ENCODE results near the gene AASDH. TPM values are rescaled to one million over a fixed set of nuclear protein-coding genes. Genes with fewer than 3 reads are reported as not detected.
"Not testable (repeated sequence)": the region's sequence is repeated elsewhere in the genome, so short reads cannot be mapped to it uniquely, and the experiment has no call there.

The AASDH gene
- total RNA-seq, 1 donor from 2014 or later = 14.6 TPM

- Histone ChIP-seq H3K9me3 (no peaks in the 10 kb centered on the region), H3K36me3 (peaks cover 25% of the 10 kb centered on the region), H3K27ac (no peak overlapping the region), H3K27me3 (no peaks in the 10 kb centered on the region), H3K4me1 (no peaks in the 10 kb centered on the region), H3K4me3 (no peak overlapping the region)
- intact Hi-C loops (cut with DNase I) = no loop called here
- ATAC-seq = no peak
- no peak for DNase-seq
- no peak for TF ChIP-seq CTCF (IDR thresholded peaks at IDR 0.05)
Observed at GRCh38 chr4:56371426-56372220, 15.7 kb downstream of the AASDH start.

GRCh38 chr4:56370377-56370776 is 16.9 kb downstream of the AASDH start:
- H3K27ac ChIP-seq = no peak overlapping the region
- H3K36me3 ChIP-seq = peaks cover 25% of the 10 kb centered on the region
- H3K4me3 ChIP-seq = no peak overlapping the region
- H3K27me3 ChIP-seq = no peaks in the 10 kb centered on the region
- H3K9me3 ChIP-seq = no peaks in the 10 kb centered on the region
- DNase-seq (no peak), ATAC-seq (no peak)
- H3K4me1 ChIP-seq = no peaks in the 10 kb centered on the region
- intact Hi-C loops (cut with DNase I) = no loop called here
- no peak for TF ChIP-seq CTCF (IDR thresholded peaks at IDR 0.05)

GRCh38 chr4:56362981-56363380 is 24.3 kb downstream of the AASDH start:
- ATAC-seq; H3K27me3 ChIP-seq; H3K4me3 ChIP-seq; H3K9me3 ChIP-seq; DNase-seq; H3K4me1 ChIP-seq; intact Hi-C loops (cut with DNase I); H3K27ac ChIP-seq; H3K36me3 ChIP-seq: not testable (repeated sequence)

- no peaks in the 10 kb centered on the region for H3K9me3 ChIP-seq
- peaks cover 13% of the 10 kb centered on the region for H3K36me3 ChIP-seq
- no peak overlapping the region for H3K27ac ChIP-seq
- intact Hi-C loops (cut with DNase I) = no loop called here
- no peaks in the 10 kb centered on the region for H3K27me3 ChIP-seq
- H3K4me3 ChIP-seq = no peak overlapping the region
- H3K4me1 ChIP-seq = no peaks in the 10 kb centered on the region
- ATAC-seq (no peak), DNase-seq (no peak)
- TF ChIP-seq CTCF (IDR thresholded peaks at IDR 0.05) = no peak
Observed at GRCh38 chr4:56360071-56360470, 27.2 kb downstream of the AASDH start.

- Histone ChIP-seq H3K27me3 (no peaks in the 10 kb centered on the region), H3K9me3 (no peaks in the 10 kb centered on the region), H3K36me3 (peaks cover 26% of the 10 kb centered on the region), H3K27ac (no peak overlapping the region), H3K4me3 (no peak overlapping the region), H3K4me1 (no peaks in the 10 kb centered on the region)
- intact Hi-C loops (cut with DNase I) = no loop called here
- no peak for TF ChIP-seq CTCF (IDR thresholded peaks at IDR 0.05)
- ATAC-seq (no peak), DNase-seq (no peak)
Observed at GRCh38 chr4:56356650-56357049, 30.6 kb downstream of the AASDH start.

- H3K4me1 ChIP-seq = no peaks in the 10 kb centered on the region
- DNase-seq (no peak), ATAC-seq (no peak)
- H3K27ac ChIP-seq = no peak overlapping the region
- H3K36me3 ChIP-seq = peaks cover 34% of the 10 kb centered on the region
- H3K9me3 ChIP-seq = no peaks in the 10 kb centered on the region
- no peak overlapping the region for H3K4me3 ChIP-seq
- no peaks in the 10 kb centered on the region for H3K27me3 ChIP-seq
- intact Hi-C loops (cut with DNase I) = no loop called here
- TF ChIP-seq CTCF (IDR thresholded peaks at IDR 0.05) = no peak
Observed at GRCh38 chr4:56348576-56348975, 38.7 kb downstream of the AASDH start.
